ENCODE results near the gene PIK3R3.

PIK3R3 gene

DNA sequence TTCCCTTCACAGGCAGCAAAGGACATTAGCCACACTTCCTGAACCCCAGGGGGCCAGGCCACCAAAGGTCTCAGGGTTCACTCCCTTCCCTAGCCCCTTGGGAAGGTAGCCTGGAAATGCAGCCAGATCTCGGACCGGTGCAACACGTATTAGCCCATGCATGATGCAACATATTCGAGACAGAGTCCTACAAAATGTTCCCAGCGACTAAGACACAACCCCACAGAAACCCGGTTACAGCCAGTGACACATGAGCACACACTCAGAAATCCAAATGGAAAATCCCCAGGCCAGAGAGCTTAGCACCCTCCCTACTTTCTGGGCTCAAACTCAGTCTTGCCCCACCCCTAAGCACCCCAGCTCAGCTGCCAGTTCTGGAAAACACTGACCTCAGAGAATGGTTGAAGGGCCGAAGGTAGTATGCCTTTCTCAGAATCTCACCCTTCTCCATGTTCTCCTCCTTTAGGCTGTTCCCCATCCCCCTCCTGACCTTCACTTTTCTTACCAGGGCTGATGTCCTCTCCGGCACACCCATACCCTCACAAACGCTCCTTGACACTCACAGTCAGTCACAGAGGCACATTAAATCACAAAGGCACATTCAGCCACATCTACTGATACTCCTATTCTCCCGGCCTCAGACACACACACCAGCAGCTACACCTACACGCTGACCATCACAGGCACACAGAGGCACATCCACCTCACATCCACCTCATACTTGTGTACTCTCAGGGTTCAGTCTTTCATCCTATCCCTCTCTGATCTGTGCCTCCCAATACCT lies 42.2 kb upstream of the PIK3R3 start, which contains the start of gene TSPAN1:
TSPAN1 (plus strand) TSS at position 640 of the 784 bp plus-strand sequence. CDS start 6,021 bp downstream, outside the sequence.
- H2AK5ac ChIP-seq (ENCODE audit: low read depth, low read length), result no peak within 1 kb of the TSS
- H3K9me3 ChIP-seq (replicated peaks in 1 of 2; ENCODE audit: control insufficient read depth in 2 of 2, insufficient read depth in 1 of 2, low read depth in 1 of 2, low read length in 2 of 2), result no peaks in the 10 kb centered on the region
- WGBS, 2 donors (ENCODE audit: extremely low coverage in 2 of 2, insufficient read length in 2 of 2, insufficient replicate concordance in 1 of 2), result no CpG with 5 or more reads among the region's 11 CpGs
- no peak within 1 kb of the TSS for H2BK15ac ChIP-seq (ENCODE audit: low read length)
- peak within 1 kb of the TSS; percentile 36 for H2BK12ac ChIP-seq (ENCODE audit: low read length)
- peaks cover 7 to 18% of the 10 kb centered on the region in 2 donors for H3K4me1 ChIP-seq (ENCODE audit: control insufficient read depth in 2 of 2, insufficient read depth in 1 of 2, low read depth in 1 of 2, low read length in 2 of 2)
- peaks cover 0 to 11% (median 0%) of the 10 kb centered on the region in 3 experiments for H3K27me3 ChIP-seq (ENCODE audit: control insufficient read depth in 3 of 3, insufficient read depth in 3 of 3, low read depth in 1 of 3, low read length in 3 of 3)
- no peak within 1 kb of the TSS for H3K4me3 ChIP-seq (ENCODE audit: low read length in 2 of 2)
- H4K8ac ChIP-seq (ENCODE audit: low read depth, low read length), result no peak within 1 kb of the TSS
- peak within 1 kb of the TSS; percentile 32 for H3K18ac ChIP-seq (ENCODE audit: low read length)
- H3K9ac ChIP-seq (ENCODE audit: low read depth, low read length, poor library complexity), result no peak within 1 kb of the TSS
- no peak within 1 kb of the TSS for H3K4me2 ChIP-seq (ENCODE audit: insufficient read depth, low read length, poor library complexity, severe bottlenecking)
- H3K36me3 ChIP-seq (replicated peaks in 1 of 2; ENCODE audit: control insufficient read depth in 2 of 2, insufficient read depth in 2 of 2, low read length in 2 of 2), result no peaks in the 10 kb centered on the region
- H3K23ac ChIP-seq (ENCODE audit: low read depth, low read length, poor library complexity), result no peak within 1 kb of the TSS
- no peak within 1 kb of the TSS for H2BK5ac ChIP-seq (ENCODE audit: low read length)
- no peak within 1 kb of the TSS for H2BK120ac ChIP-seq (ENCODE audit: low read depth, low read length)
- no peak within 1 kb of the TSS for H3K4ac ChIP-seq (ENCODE audit: low read length)
- no peak for DNase-seq (ENCODE audit: low spot score)
- no peak within 1 kb of the TSS for H4K91ac ChIP-seq (ENCODE audit: low read depth, low read length, poor library complexity)
- H3K14ac ChIP-seq (ENCODE audit: low read length), result no peak within 1 kb of the TSS
- peak within 1 kb of the TSS; percentile 69 for H2AFZ ChIP-seq (ENCODE audit: low read length)
- no peak within 1 kb of the TSS for H3K27ac ChIP-seq (replicated peaks; ENCODE audit: low read length)
- no peaks in the 10 kb centered on the region for H3K79me1 ChIP-seq (ENCODE audit: low read depth, low read length)

DNA sequence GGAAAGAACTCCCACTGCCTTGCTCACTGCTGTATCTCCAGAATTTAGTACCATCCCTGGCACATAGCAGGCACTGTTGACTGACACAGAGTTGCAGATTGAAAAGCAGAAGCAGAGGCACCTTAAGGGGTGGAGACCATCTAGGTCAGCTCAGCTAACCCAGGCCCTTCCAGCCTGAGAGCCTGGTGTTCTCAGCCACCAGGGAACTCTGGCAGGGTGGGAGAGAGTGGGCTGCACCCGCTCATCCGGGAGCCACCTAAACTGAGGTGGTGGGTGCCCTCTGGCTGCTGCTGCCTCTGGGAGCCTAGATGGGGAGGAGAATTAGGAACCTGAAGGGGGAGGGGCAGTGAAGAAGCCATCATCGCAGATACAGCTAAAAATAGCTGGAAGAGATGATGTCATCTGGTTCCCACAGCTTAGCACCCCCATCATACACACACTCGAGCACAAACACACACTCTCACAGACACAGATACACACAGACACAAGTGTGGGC lies 41.0 kb upstream of the PIK3R3 start:
- Histone ChIP-seq H3K27me3 (ENCODE audit: control insufficient read depth in 3 of 3, insufficient read depth in 3 of 3, low read depth in 1 of 3, low read length in 3 of 3) (peaks cover 0 to 22% (median 2%) of the 10 kb centered on the region in 3 experiments), H3K9me3 (replicated peaks in 1 of 2; ENCODE audit: control insufficient read depth in 2 of 2, insufficient read depth in 1 of 2, low read depth in 1 of 2, low read length in 2 of 2) (no peaks in the 10 kb centered on the region), H3K36me3 (replicated peaks in 1 of 2; ENCODE audit: control insufficient read depth in 2 of 2, insufficient read depth in 2 of 2, low read length in 2 of 2) (no peaks in the 10 kb centered on the region), H2AK5ac (ENCODE audit: low read depth, low read length) (no peak overlapping the region), H4K91ac (ENCODE audit: low read depth, low read length, poor library complexity) (no peak overlapping the region), H3K4me3 (ENCODE audit: low read length in 2 of 2) (no peak overlapping the region), H2BK12ac (ENCODE audit: low read length) (no peak overlapping the region), H4K8ac (ENCODE audit: low read depth, low read length) (no peak overlapping the region), H2BK5ac (ENCODE audit: low read length) (no peak overlapping the region), H3K14ac (ENCODE audit: low read length) (no peak overlapping the region), H3K4me1 (ENCODE audit: control insufficient read depth in 2 of 2, insufficient read depth in 1 of 2, low read depth in 1 of 2, low read length in 2 of 2) (peaks cover 7 to 18% of the 10 kb centered on the region in 2 donors), H3K79me1 (ENCODE audit: low read depth, low read length) (no peaks in the 10 kb centered on the region), H3K4me2 (ENCODE audit: insufficient read depth, low read length, poor library complexity, severe bottlenecking) (no peak overlapping the region), H2AFZ (ENCODE audit: low read length) (peak overlapping the region; percentile 33), H2BK120ac (ENCODE audit: low read depth, low read length) (no peak overlapping the region), H3K9ac (ENCODE audit: low read depth, low read length, poor library complexity) (peak overlapping the region; percentile 50), H2BK15ac (ENCODE audit: low read length) (no peak overlapping the region), H3K18ac (ENCODE audit: low read length) (peak overlapping the region; percentile 34), H3K23ac (ENCODE audit: low read depth, low read length, poor library complexity) (peak overlapping the region; percentile 21), H3K27ac (replicated peaks; ENCODE audit: low read length) (no peak overlapping the region), H3K4ac (ENCODE audit: low read length) (no peak overlapping the region)
- no peak for DNase-seq (ENCODE audit: low spot score)
- WGBS, 2 donors (ENCODE audit: extremely low coverage in 2 of 2, insufficient read length in 2 of 2, insufficient replicate concordance in 1 of 2), result no CpG with 5 or more reads among the region's 4 CpGs

DNA sequence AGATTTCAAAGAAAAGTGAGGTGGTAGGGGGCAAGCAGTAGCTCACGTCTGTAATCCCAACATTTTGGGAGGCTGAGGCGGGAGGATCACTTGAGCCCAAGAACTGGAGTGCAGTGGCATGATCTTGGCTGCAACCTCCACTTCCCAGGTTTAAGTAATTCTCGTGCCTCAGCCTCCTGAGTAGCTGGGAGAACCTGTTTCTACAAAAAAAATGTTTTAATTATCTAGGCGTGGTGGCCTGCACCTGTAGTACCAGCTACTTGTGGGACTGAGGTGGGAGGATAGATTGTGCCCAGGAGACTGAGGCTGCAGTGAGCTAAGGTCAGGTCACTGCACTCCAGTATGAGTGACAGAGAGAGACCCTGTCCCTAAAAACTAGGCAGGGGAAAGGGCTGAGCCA lies 39.9 kb upstream of the PIK3R3 start:
- H3K4me3 ChIP-seq (ENCODE audit: low read length in 2 of 2), result no peak overlapping the region
- no peaks in the 10 kb centered on the region for H3K79me1 ChIP-seq (ENCODE audit: low read depth, low read length)
- peaks cover 0 to 31% (median 5%) of the 10 kb centered on the region in 3 experiments for H3K27me3 ChIP-seq (ENCODE audit: control insufficient read depth in 3 of 3, insufficient read depth in 3 of 3, low read depth in 1 of 3, low read length in 3 of 3)
- no peak for DNase-seq (ENCODE audit: low spot score)
- H3K9me3 ChIP-seq (replicated peaks in 1 of 2; ENCODE audit: control insufficient read depth in 2 of 2, insufficient read depth in 1 of 2, low read depth in 1 of 2, low read length in 2 of 2), result no peaks in the 10 kb centered on the region
- H3K27ac ChIP-seq (replicated peaks; ENCODE audit: low read length), result no peak overlapping the region
- H2BK120ac ChIP-seq (ENCODE audit: low read depth, low read length), result no peak overlapping the region
- no peak overlapping the region for H4K91ac ChIP-seq (ENCODE audit: low read depth, low read length, poor library complexity)
- no peak overlapping the region for H2BK12ac ChIP-seq (ENCODE audit: low read length)
- H2AFZ ChIP-seq (ENCODE audit: low read length), result no peak overlapping the region
- H3K4me2 ChIP-seq (ENCODE audit: insufficient read depth, low read length, poor library complexity, severe bottlenecking), result no peak overlapping the region
- H2BK5ac ChIP-seq (ENCODE audit: low read length), result no peak overlapping the region
- no CpG with 5 or more reads among the region's 4 CpGs for WGBS, 2 donors (ENCODE audit: extremely low coverage in 2 of 2, insufficient read length in 2 of 2, insufficient replicate concordance in 1 of 2)
- H3K18ac ChIP-seq (ENCODE audit: low read length), result no peak overlapping the region
- peaks cover 7 to 18% of the 10 kb centered on the region in 2 donors for H3K4me1 ChIP-seq (ENCODE audit: control insufficient read depth in 2 of 2, insufficient read depth in 1 of 2, low read depth in 1 of 2, low read length in 2 of 2)
- no peak overlapping the region for H2BK15ac ChIP-seq (ENCODE audit: low read length)
- H3K4ac ChIP-seq (ENCODE audit: low read length), result no peak overlapping the region
- no peak overlapping the region for H3K9ac ChIP-seq (ENCODE audit: low read depth, low read length, poor library complexity)
- no peak overlapping the region for H3K14ac ChIP-seq (ENCODE audit: low read length)
- H3K36me3 ChIP-seq (replicated peaks in 1 of 2; ENCODE audit: control insufficient read depth in 2 of 2, insufficient read depth in 2 of 2, low read length in 2 of 2), result no peaks in the 10 kb centered on the region
- no peak overlapping the region for H2AK5ac ChIP-seq (ENCODE audit: low read depth, low read length)
- H3K23ac ChIP-seq (ENCODE audit: low read depth, low read length, poor library complexity), result no peak overlapping the region
- H4K8ac ChIP-seq (ENCODE audit: low read depth, low read length), result no peak overlapping the region

DNA sequence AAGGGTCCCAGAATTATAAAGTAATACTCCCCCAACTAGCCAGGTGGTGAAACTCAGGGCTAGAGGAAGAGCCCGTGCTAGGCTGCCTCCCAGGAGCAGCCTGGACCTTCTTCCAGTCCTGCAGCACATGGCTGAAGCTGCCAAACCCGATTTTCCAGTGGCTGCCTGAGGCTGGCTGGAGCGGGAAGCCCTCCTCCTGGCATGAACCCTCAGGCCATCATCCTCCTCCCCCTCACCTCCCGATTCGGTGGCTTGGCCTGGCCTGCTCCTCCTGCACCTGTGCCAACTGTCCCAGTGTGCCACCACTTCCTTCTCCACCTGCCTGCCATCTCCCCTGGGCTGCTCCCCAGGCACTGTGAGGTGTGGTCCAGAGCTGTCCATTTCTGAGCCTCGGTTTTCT lies 39.4 kb upstream of the PIK3R3 start:
- H3K14ac ChIP-seq (ENCODE audit: low read length), result peak overlapping the region; percentile 5
- H3K4me3 ChIP-seq (ENCODE audit: low read length in 2 of 2), result no peak overlapping the region
- no CpG with 5 or more reads among the region's 6 CpGs for WGBS, 2 donors (ENCODE audit: extremely low coverage in 2 of 2, insufficient read length in 2 of 2, insufficient replicate concordance in 1 of 2)
- no peaks in the 10 kb centered on the region for H3K79me1 ChIP-seq (ENCODE audit: low read depth, low read length)
- H2AK5ac ChIP-seq (ENCODE audit: low read depth, low read length), result peak overlapping the region; percentile 11
- H4K91ac ChIP-seq (ENCODE audit: low read depth, low read length, poor library complexity), result no peak overlapping the region
- no peak overlapping the region for H3K4me2 ChIP-seq (ENCODE audit: insufficient read depth, low read length, poor library complexity, severe bottlenecking)
- no peak overlapping the region for H3K27ac ChIP-seq (replicated peaks; ENCODE audit: low read length)
- H3K23ac ChIP-seq (ENCODE audit: low read depth, low read length, poor library complexity), result no peak overlapping the region
- H3K36me3 ChIP-seq (replicated peaks in 1 of 2; ENCODE audit: control insufficient read depth in 2 of 2, insufficient read depth in 2 of 2, low read length in 2 of 2), result no peaks in the 10 kb centered on the region
- no peak overlapping the region for H4K8ac ChIP-seq (ENCODE audit: low read depth, low read length)
- no peak overlapping the region for H3K4ac ChIP-seq (ENCODE audit: low read length)
- H3K18ac ChIP-seq (ENCODE audit: low read length), result peak overlapping the region; percentile 7
- DNase-seq (ENCODE audit: low spot score), result no peak
- H3K9me3 ChIP-seq (replicated peaks in 1 of 2; ENCODE audit: control insufficient read depth in 2 of 2, insufficient read depth in 1 of 2, low read depth in 1 of 2, low read length in 2 of 2), result no peaks in the 10 kb centered on the region
- H3K9ac ChIP-seq (ENCODE audit: low read depth, low read length, poor library complexity), result no peak overlapping the region
- no peak overlapping the region for H2AFZ ChIP-seq (ENCODE audit: low read length)
- H2BK5ac ChIP-seq (ENCODE audit: low read length), result peak overlapping the region; percentile 19
- peaks cover 7 to 21% of the 10 kb centered on the region in 2 donors for H3K4me1 ChIP-seq (ENCODE audit: control insufficient read depth in 2 of 2, insufficient read depth in 1 of 2, low read depth in 1 of 2, low read length in 2 of 2)
- peaks cover 0 to 33% (median 9%) of the 10 kb centered on the region in 3 experiments for H3K27me3 ChIP-seq (ENCODE audit: control insufficient read depth in 3 of 3, insufficient read depth in 3 of 3, low read depth in 1 of 3, low read length in 3 of 3)
- no peak overlapping the region for H2BK120ac ChIP-seq (ENCODE audit: low read depth, low read length)
- no peak overlapping the region for H2BK15ac ChIP-seq (ENCODE audit: low read length)
- H2BK12ac ChIP-seq (ENCODE audit: low read length), result no peak overlapping the region
